Astrocyte (in vitro differentiated cells and primary cell): ENCODE measurements around the gene RPUSD1.

Source experiments
- CTCF ChIP-seq: IDR thresholded peaks from 2 replicates; pipeline ENCODE4 v1.5.1; 2011; ENCODE audit warnings: low read depth, mild to moderate bottlenecking, inconsistent platforms, low read length, moderate library complexity; ENCODE audit not compliant: insufficient read depth
- EZH2 ChIP-seq: IDR thresholded peaks from 2 replicates; pipeline ENCODE4 v1.6.1; 2012; ENCODE audit warnings: mild to moderate bottlenecking, low read length, inconsistent platforms; ENCODE audit not compliant: insufficient read depth

- TF ChIP-seq EZH2: no peak
- no peak for TF ChIP-seq CTCF
Observed at GRCh38 chr16:774086-775001, 13.8 kb downstream of the RPUSD1 start.
